ENCODE results near the gene FCHSD2.

DNA sequence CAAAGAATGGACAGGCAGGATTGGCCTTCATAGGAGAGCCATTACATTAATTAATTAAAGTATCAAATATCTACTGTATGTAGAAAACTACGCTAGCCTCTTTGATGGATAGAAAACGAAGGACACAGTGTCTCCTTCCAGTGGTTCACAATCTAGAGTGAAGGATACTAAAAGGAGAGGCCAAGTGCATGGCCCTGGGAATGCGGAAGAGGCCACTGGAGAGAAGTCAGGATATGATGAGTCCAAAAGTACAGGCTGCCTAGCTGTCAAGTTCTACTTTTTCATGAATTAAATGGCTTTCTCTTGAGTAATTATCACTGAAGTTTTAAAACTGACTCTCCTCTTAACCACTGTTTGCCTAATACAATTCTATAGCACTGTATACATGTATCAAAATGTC is 286.1 kb downstream of the FCHSD2 start:
- TF ChIP-seq CTCF (IDR thresholded peaks at IDR 0.05) (no peak), EP300 (IDR thresholded peaks at IDR 0.05) (no peak), POLR2AphosphoS5 (IDR thresholded peaks at IDR 0.05) (no peak), POLR2A (IDR thresholded peaks at IDR 0.05) (no peak)

All from gastroesophageal sphincter (tissue), 3 donors.